ENCODE results near the gene VWA3B. TPM values are rescaled to one million over a fixed set of nuclear protein-coding genes. Genes with fewer than 3 reads are reported as not detected.

Gene VWA3B
- total RNA-seq = not detected in 2 replicates

DNA sequence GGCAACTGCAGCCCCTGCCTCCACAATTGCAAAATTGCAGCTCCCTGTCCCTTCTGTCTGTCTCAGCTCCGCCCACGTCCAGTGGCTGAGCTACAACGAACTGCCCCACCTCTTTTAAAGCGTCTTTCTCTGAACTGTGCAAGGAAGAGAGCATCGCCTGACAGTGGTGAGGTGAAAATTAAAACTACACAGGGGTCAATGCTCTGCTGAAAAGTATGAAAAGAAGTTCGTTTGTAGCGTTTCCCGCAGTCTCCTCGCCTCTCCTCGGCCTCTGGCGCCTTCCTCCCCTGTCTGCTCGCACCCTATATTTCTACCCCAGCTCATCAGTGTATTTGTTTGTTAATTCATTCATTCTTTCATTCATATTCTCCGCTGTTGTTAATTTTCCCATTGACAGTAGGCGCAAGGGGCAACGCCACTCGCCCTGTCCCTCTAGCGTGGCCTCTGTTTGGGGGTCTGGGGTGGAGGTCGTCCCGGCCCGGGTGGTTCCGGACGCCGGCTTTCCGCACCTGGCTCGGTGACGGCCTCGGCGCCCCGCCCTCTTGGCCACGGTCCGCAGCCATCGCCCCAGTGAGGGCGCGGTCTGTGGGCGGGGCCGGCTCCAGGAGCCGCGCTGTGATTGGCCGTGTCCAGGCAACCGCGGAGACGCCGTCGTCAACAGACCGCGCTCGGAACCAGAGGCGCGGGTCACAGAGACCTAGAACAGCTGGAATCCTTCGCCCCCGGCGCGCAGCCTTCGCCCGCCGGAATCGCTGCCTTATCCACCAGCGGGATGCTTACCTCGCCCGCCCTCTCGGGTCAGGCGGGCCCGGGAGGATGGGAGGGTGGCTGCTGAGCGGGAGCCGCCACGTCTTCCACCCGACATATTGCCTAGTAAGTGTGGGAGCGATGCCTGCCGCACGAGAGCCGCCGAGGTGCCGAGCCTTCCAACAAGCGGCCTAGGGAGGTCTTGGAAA is at the start of gene VWA3B:
Gene VWA3B (plus strand): TSS at position 677 of the 956 bp plus-strand sequence. CDS start 5,926 bp downstream, outside the sequence.

GRCh38 chr2:98346311-98347236 is 259.6 kb downstream of the VWA3B start, which contains the start of gene CNGA3:
Gene CNGA3 (plus strand): TSS chr2:98346456. CDS start chr2:98369976, 23,520 bp downstream.

Other genes starting within 250 kb of the VWA3B start
- gene TMEM131, start 91.2 kb upstream of the VWA3B start, total RNA-seq = 15.7 and 16.3 TPM in 2 replicates

Data from mammary microvascular endothelial cell (primary cell).